GM23338 (cell line): ENCODE results near the gene FAM53B.

Experiments used
- CTCF ChIP-seq, 2 experiments: fragments of 200-600 bp in 1 of 2; sonication (generic) in 1 of 2; conservative IDR thresholded peaks; 2 replicates each; pipeline versions ENCODE4 v1.5.1 to v1.6.1; 2016 to 2017; ENCODE audit warnings: antibody characterized with exemption in 2 of 2, low read depth in 2 of 2, mild to moderate bottlenecking in 2 of 2, moderate library complexity in 1 of 2
- JUNB ChIP-seq: IDR thresholded peaks from one replicate; pipeline ENCODE4 v1.6.1; 2016; ENCODE audit warnings: antibody characterized with exemption; ENCODE audit not compliant: unreplicated experiment
- STAT1 ChIP-seq: IDR thresholded peaks from one replicate; pipeline ENCODE4 v1.6.1; 2016; ENCODE audit warnings: antibody characterized with exemption; ENCODE audit not compliant: unreplicated experiment

- TF ChIP-seq CTCF (conservative IDR thresholded peaks at IDR 0.05; ENCODE audit: low read depth in 2 of 2): no peak
- TF ChIP-seq STAT1: no peak
- no peak for TF ChIP-seq JUNB
Observed at GRCh38 chr10:124675824-124676223, 68.4 kb downstream of the FAM53B start.
